ENCODE measurements around the gene HBA1. TPM values are rescaled to one million over a fixed set of nuclear protein-coding genes. Genes with fewer than 3 reads are reported as not detected.

The HBA1 gene
- total and polyA plus RNA-seq, 2 of the 8 experiments (the other 6 are each of a cell fraction or from before 2014, with no cell fraction given), result 2.3 TPM

DNA sequence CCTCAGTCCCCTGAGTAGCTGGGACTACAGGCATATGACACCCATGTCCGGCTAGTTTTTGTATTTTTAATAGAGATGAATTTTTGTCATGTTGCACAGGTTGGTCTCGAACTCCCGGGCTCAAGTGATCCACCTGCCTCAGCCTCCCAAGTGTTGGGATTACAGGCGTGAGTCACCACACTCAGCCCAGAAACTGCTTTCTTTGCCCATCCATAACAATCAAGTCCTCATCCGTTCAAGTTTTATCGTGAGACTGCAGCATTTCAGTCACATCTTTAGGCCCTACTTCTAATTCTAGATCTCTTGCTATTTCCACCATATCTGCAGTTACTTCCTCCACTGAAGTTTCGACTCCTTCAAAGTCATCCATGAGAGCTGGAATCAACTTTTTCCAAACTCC, 44.4 kb upstream of the HBA1 start:
- Histone ChIP-seq H2BK20ac (ENCODE audit: low read length) (no peak overlapping the region), H3K23ac (ENCODE audit: insufficient read length) (no peak overlapping the region), H3K4me3 (ENCODE audit: extremely low read depth in 1 of 4, insufficient read depth in 2 of 4, low read depth in 3 of 4, low read length in 4 of 4) (no peak overlapping the region), H4K91ac (replicated peaks; ENCODE audit: insufficient read length, low read length) (no peak overlapping the region), H2BK15ac (ENCODE audit: low read length) (no peak overlapping the region), H4K5ac (ENCODE audit: insufficient read length, low read depth, low read length) (no peak overlapping the region), H2AFZ (ENCODE audit: low read length) (no peak overlapping the region), H3K79me2 (ENCODE audit: control insufficient read depth in 1 of 2, insufficient read depth in 2 of 2, low read length in 2 of 2) (peaks cover 0 to 23% of the 10 kb centered on the region in 2 experiments; a peak in 2 of 4 replicates), H3K23me2 (ENCODE audit: low read depth, low read length) (no peaks in the 10 kb centered on the region), H3K56ac (replicated peaks; ENCODE audit: insufficient read length, low read depth, low read length) (no peak overlapping the region), H3K18ac (ENCODE audit: extremely low read depth, low read length) (no peak overlapping the region), H3K27ac (ENCODE audit: low read depth, low read length) (no peak overlapping the region), H3K79me1 (ENCODE audit: low read depth, low read length) (peaks cover under 1% of the 10 kb centered on the region), H3K14ac (ENCODE audit: insufficient read length) (no peak overlapping the region), H2BK12ac (ENCODE audit: low read depth, low read length) (no peak overlapping the region), H2BK120ac (replicated peaks; ENCODE audit: low read depth, low read length) (no peak overlapping the region), H2AK5ac (ENCODE audit: low read depth, low read length) (no peak overlapping the region), H2BK5ac (ENCODE audit: low read depth, low read length) (no peak overlapping the region), H3K4me1 (replicated peaks in 1 of 4; ENCODE audit: control insufficient read depth in 3 of 4, insufficient read depth in 4 of 4, low read length in 3 of 4) (no peaks in the 10 kb centered on the region), H3K36me3 (ENCODE audit: control insufficient read depth in 2 of 4, insufficient read depth in 4 of 4, low read length in 3 of 4) (no peaks in the 10 kb centered on the region; a peak in 2 of 8 replicates), H3K4me2 (ENCODE audit: insufficient read depth in 1 of 2, low read depth in 2 of 2, low read length in 2 of 2) (no peak overlapping the region), H3K27me3 (replicated peaks in 1 of 4; ENCODE audit: control insufficient read depth in 3 of 4, extremely low read depth in 1 of 4, insufficient read depth in 3 of 4, low read length in 3 of 4) (no peaks in the 10 kb centered on the region), H3K9me3 (ENCODE audit: insufficient read depth in 2 of 2, low read depth in 1 of 2, low read length in 1 of 2) (no peaks in the 10 kb centered on the region), H4K8ac (ENCODE audit: extremely low read depth, insufficient read depth, low read length) (no peak overlapping the region), H3K9ac (replicated peaks in 1 of 4; ENCODE audit: extremely low read depth in 1 of 4, low read depth in 3 of 4, low read length in 3 of 4) (no peak overlapping the region), H3K4ac (replicated peaks; ENCODE audit: insufficient read length, low read depth, low read length) (no peak overlapping the region), H4K20me1 (replicated peaks in 1 of 2; ENCODE audit: control insufficient read depth in 1 of 2, insufficient read depth in 2 of 2, low read length in 2 of 2) (no peaks in the 10 kb centered on the region)
- 92% methylated on average over 7 of the region's 7 CpGs; no CpG with 5 or more reads in 1 of the 2 experiments for WGBS, 2 experiments (ENCODE audit: extremely low coverage in 1 of 2, insufficient coverage in 1 of 2, insufficient read length in 1 of 2, insufficient replicate concordance in 2 of 2, low coverage in 1 of 2, low lambda C conversion rate in 2 of 2, missing lambda C conversion rate in 1 of 2)
- FAIRE-seq (no peak), DNase-seq (ENCODE audit: low read depth in 1 of 2, low spot score in 2 of 2) (no peak)
- ChIA-PET CTCF (ENCODE audit: partially characterized antibody) (interaction anchor here (1.9 to 3.5 kb wide), 4 partner anchors 15 to 66 kb away, joined by 4 to 17 read pairs (median 12); no protein-coding TSS in a partner anchor), POLR2A (ENCODE audit: partially characterized antibody) (interaction anchor here (0.8 to 1.7 kb wide), 2 partner anchors 11 to 15 kb away, joined by 3 to 4 read pairs; no protein-coding TSS in a partner anchor)
- TF ChIP-seq PHF8 (conservative IDR thresholded peaks at IDR 0.05; ENCODE audit: low read depth, low read length) (no peak), TBP (IDR thresholded peaks at IDR 0.05; ENCODE audit: low read depth, low read length) (no peak), TAF7 (optimal IDR thresholded peaks at IDR 0.05; ENCODE audit: borderline replicate concordance, low read depth, low read length) (no peak), SP1 (IDR thresholded peaks at IDR 0.05; ENCODE audit: low read depth, low read length) (no peak), NRF1 (IDR thresholded peaks at IDR 0.05; ENCODE audit: low read depth, low read length) (no peak), YY1 (IDR thresholded peaks at IDR 0.05; ENCODE audit: low read depth, low read length) (no peak), RFX5 (IDR thresholded peaks at IDR 0.05; ENCODE audit: borderline replicate concordance, low read depth, low read length) (no peak), MAX (IDR thresholded peaks at IDR 0.05) (no peak), POU5F1 (IDR thresholded peaks at IDR 0.05; ENCODE audit: low read depth, low read length) (no peak), ZNF274 (IDR thresholded peaks at IDR 0.05; ENCODE audit: borderline replicate concordance, extremely low read depth, low read length) (no peak), EP300 (IDR thresholded peaks at IDR 0.05; ENCODE audit: borderline replicate concordance in 1 of 2, low read depth in 2 of 2, low read length in 2 of 2) (no peak), KDM1A (IDR thresholded peaks at IDR 0.05; ENCODE audit: borderline replicate concordance, low read length) (no peak), RAD21 (IDR thresholded peaks at IDR 0.05 in 1 of 2, conservative IDR thresholded peaks at IDR 0.05 in 1 of 2; ENCODE audit: low read depth in 2 of 2, low read length in 2 of 2) (no peak), SIRT6 (IDR thresholded peaks at IDR 0.05; ENCODE audit: low read length) (no peak)
